ENCODE data around the gene PSMD5.

GRCh38 chr9:120768247-120768646 is 74.5 kb downstream of the PSMD5 start:
- TF ChIP-seq EZH2phosphoT487 (conservative IDR thresholded peaks at IDR 0.05; ENCODE audit: low read length) (no peak), CTCF (IDR thresholded peaks at IDR 0.05; ENCODE audit: insufficient read depth, low read length, poor library complexity, severe bottlenecking) (no peak)

Data from SU-DHL-6 (cell line).